ENCODE results near the gene TCF7L1.

TCF7L1 gene

DNA sequence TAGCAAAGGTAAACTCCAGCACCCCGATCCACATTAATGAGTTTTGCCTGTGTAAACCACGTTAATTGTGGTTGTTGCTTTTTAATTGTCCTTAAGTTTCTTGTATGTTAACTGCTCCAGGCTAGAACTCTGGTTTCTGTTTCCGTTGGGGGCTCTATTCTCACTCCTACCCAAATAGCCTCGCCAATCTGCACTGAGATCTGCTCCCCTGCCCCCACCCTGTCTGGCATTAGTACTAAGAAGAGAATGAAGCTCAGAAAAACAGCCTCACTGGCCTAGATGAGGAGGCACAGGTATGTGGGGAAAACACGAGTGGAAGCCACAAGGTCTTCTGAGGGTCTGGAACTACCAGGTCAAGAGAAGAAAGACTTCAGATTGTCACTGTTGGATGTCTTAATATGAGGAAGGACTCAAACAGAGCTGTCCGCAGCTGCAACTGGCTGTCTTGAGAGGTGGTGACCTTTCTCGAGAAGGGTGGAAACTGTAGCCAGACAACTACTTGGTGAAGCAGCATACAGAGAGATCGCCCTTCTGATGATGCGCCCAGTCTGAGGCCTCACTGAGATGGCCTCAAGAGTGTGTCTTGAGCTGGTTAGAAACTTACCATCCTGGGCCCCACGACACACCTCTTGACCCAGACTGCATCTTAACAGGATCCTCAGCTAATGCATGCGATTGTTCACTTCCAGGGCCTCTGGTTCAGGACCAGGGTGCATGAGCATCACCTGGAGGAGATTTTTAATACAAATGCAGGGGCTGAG lies 121.5 kb downstream of the TCF7L1 start:
- H3F3A ChIP-seq (ENCODE audit: insufficient read depth, low read length) = no peaks in the 10 kb centered on the region
- no peak overlapping the region for H3K4me3 ChIP-seq (ENCODE audit: low read length)
- no peaks in the 10 kb centered on the region for H3K27me3 ChIP-seq (replicated peaks; ENCODE audit: insufficient read depth, low read length)
- H4K20me1 ChIP-seq (ENCODE audit: insufficient read depth, low read length) = no peaks in the 10 kb centered on the region
- H3K9me2 ChIP-seq (replicated peaks; ENCODE audit: insufficient read depth, low read length) = no peaks in the 10 kb centered on the region
- H2AFZ ChIP-seq (ENCODE audit: low read length) = no peak overlapping the region
- TF ChIP-seq EZH2 (optimal IDR thresholded peaks at IDR 0.05; ENCODE audit: low read depth, low read length) = no peak
- TF ChIP-seq, protein P1, sequence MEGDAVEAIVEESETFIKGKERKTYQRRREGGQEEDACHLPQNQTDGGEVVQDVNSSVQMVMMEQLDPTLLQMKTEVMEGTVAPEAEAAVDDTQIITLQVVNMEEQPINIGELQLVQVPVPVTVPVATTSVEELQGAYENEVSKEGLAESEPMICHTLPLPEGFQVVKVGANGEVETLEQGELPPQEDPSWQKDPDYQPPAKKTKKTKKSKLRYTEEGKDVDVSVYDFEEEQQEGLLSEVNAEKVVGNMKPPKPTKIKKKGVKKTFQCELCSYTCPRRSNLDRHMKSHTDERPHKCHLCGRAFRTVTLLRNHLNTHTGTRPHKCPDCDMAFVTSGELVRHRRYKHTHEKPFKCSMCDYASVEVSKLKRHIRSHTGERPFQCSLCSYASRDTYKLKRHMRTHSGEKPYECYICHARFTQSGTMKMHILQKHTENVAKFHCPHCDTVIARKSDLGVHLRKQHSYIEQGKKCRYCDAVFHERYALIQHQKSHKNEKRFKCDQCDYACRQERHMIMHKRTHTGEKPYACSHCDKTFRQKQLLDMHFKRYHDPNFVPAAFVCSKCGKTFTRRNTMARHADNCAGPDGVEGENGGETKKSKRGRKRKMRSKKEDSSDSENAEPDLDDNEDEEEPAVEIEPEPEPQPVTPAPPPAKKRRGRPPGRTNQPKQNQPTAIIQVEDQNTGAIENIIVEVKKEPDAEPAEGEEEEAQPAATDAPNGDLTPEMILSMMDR (IDR thresholded peaks at IDR 0.05; ENCODE audit: low read length) = no peak
- no peak for TF ChIP-seq EZH2phosphoT487 (IDR thresholded peaks at IDR 0.05; ENCODE audit: low read length)
- no peak overlapping the region for H3K27ac ChIP-seq (ENCODE audit: low read length)
- H3K36me3 ChIP-seq (replicated peaks; ENCODE audit: insufficient read depth, low read length) = no peaks in the 10 kb centered on the region
- no peak overlapping the region for H3K9ac ChIP-seq (ENCODE audit: low read length)
- H3K4me2 ChIP-seq (ENCODE audit: low read depth, low read length) = no peak overlapping the region
- H3K4me1 ChIP-seq (ENCODE audit: low read length) = no peaks in the 10 kb centered on the region
- no peaks in the 10 kb centered on the region for H3K79me2 ChIP-seq (ENCODE audit: low read length)
- DNase-seq = no peak
- H3K9me3 ChIP-seq (replicated peaks; ENCODE audit: insufficient read depth, low read length) = no peaks in the 10 kb centered on the region

GRCh38 chr2:85255456-85255812 lies 122.2 kb downstream of the TCF7L1 start:
- H3K27ac ChIP-seq (ENCODE audit: low read length) = no peak overlapping the region
- no peak overlapping the region for H3K4me3 ChIP-seq (ENCODE audit: low read length)
- TF ChIP-seq EZH2 (optimal IDR thresholded peaks at IDR 0.05; ENCODE audit: low read depth, low read length) (no peak), EZH2phosphoT487 (IDR thresholded peaks at IDR 0.05; ENCODE audit: low read length) (no peak)
- TF ChIP-seq, protein P1 (IDR thresholded peaks at IDR 0.05; ENCODE audit: low read length) = no peak
- H3K9me3 ChIP-seq (replicated peaks; ENCODE audit: insufficient read depth, low read length) = no peaks in the 10 kb centered on the region
- no peaks in the 10 kb centered on the region for H3K79me2 ChIP-seq (ENCODE audit: low read length)
- no peak overlapping the region for H3K9ac ChIP-seq (ENCODE audit: low read length)
- no peak overlapping the region for H3K4me2 ChIP-seq (ENCODE audit: low read depth, low read length)
- H3K9me2 ChIP-seq (replicated peaks; ENCODE audit: insufficient read depth, low read length) = no peaks in the 10 kb centered on the region
- H3F3A ChIP-seq (ENCODE audit: insufficient read depth, low read length) = no peaks in the 10 kb centered on the region
- H3K36me3 ChIP-seq (replicated peaks; ENCODE audit: insufficient read depth, low read length) = no peaks in the 10 kb centered on the region
- no peaks in the 10 kb centered on the region for H3K4me1 ChIP-seq (ENCODE audit: low read length)
- no peak for DNase-seq
- no peaks in the 10 kb centered on the region for H3K27me3 ChIP-seq (replicated peaks; ENCODE audit: insufficient read depth, low read length)
- H4K20me1 ChIP-seq (ENCODE audit: insufficient read depth, low read length) = no peaks in the 10 kb centered on the region
- no peak overlapping the region for H2AFZ ChIP-seq (ENCODE audit: low read length)

- Histone ChIP-seq H3K9ac (ENCODE audit: low read length) (no peak overlapping the region), H3K27me3 (replicated peaks; ENCODE audit: insufficient read depth, low read length) (no peaks in the 10 kb centered on the region), H3K4me1 (ENCODE audit: low read length) (no peaks in the 10 kb centered on the region), H3K4me3 (ENCODE audit: low read length) (no peak overlapping the region), H3K9me2 (replicated peaks; ENCODE audit: insufficient read depth, low read length) (no peaks in the 10 kb centered on the region), H3K27ac (ENCODE audit: low read length) (no peak overlapping the region), H3F3A (ENCODE audit: insufficient read depth, low read length) (no peaks in the 10 kb centered on the region), H3K4me2 (ENCODE audit: low read depth, low read length) (no peak overlapping the region), H3K9me3 (replicated peaks; ENCODE audit: insufficient read depth, low read length) (no peaks in the 10 kb centered on the region), H2AFZ (ENCODE audit: low read length) (no peak overlapping the region), H3K36me3 (replicated peaks; ENCODE audit: insufficient read depth, low read length) (no peaks in the 10 kb centered on the region), H4K20me1 (ENCODE audit: insufficient read depth, low read length) (no peaks in the 10 kb centered on the region), H3K79me2 (ENCODE audit: low read length) (no peaks in the 10 kb centered on the region)
- no peak for TF ChIP-seq EZH2phosphoT487 (IDR thresholded peaks at IDR 0.05; ENCODE audit: low read length)
- TF ChIP-seq, protein P1 (IDR thresholded peaks at IDR 0.05; ENCODE audit: low read length) = no peak
- no peak for TF ChIP-seq EZH2 (optimal IDR thresholded peaks at IDR 0.05; ENCODE audit: low read depth, low read length)
- DNase-seq = no peak
Measured at GRCh38 chr2:85255813-85256594, 122.8 kb downstream of the TCF7L1 start.

Measured in MM.1S (cell line).